NK-92 (cell line): Measurements from ENCODE around the gene POU2AF2.
"Not testable (repeated sequence)": the region's sequence is repeated elsewhere in the genome, so short reads cannot be mapped to it uniquely, and the experiment has no call there.

Source experiments
- DNase-seq: peaks from one replicate; lab custom pipeline; 2025; ENCODE audit not compliant: unreplicated experiment; lab: John Stamatoyannopoulos, UW

Gene POU2AF2, protein sequence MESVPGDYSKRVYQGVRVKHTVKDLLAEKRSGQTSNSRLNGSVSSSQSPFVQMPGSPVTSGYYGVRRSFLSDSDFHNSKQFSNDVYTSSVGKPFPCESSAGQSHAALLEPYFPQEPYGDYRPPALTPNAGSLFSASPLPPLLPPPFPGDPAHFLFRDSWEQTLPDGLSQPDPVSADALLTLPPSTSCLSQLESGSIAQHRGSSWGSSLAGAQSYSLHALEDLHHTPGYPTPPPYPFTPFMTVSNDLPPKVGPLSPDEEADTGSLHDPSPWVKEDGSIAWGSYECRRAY

DNA sequence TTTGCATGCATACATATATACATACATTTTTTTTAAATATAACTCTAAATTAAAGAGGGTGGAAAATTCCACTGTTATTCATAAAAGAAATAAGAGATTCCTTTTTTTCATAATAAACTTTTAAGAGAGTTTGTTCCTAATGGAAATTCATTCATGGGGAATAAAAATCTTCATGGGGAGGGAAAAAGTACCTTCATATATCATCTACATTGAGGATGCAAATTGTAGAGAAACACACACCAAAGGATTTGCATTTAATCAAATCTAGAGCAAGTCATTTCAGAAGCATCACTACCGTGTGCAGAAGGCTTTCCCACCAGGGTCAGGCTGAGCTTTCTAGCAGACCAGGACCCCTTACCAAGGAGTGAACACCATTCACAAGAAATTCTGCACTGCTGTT, at the start of gene POU2AF2:
POU2AF2 (plus strand) TSS at position 301 of the 400 bp plus-strand sequence. CDS start 129 bp downstream, outside the sequence.
- no peak for DNase-seq

DNA sequence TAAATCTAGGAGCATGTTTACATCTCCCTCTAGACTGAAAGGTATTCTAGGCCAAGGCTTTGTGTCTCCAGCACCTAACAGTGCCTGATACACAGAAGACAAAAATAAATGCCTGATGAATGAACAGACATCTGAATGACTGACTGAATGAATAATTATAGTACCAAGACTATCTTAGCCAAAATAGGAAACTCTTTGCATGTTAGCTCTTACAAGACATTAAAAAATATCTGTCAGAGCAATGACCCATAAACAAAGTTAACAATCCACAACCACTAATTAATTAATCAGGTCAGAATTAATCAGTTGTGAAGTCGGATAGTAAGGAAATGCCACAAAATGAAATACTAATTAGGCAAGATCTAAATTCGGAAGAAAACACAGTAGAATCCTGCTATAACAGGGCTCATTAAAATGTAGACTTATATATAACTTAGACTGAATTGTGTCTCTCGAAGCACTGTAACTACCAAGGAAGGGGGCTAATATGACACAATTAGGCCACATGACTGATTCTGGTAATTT, 45.5 kb upstream of the POU2AF2 start:
- DNase-seq: no peak

DNA sequence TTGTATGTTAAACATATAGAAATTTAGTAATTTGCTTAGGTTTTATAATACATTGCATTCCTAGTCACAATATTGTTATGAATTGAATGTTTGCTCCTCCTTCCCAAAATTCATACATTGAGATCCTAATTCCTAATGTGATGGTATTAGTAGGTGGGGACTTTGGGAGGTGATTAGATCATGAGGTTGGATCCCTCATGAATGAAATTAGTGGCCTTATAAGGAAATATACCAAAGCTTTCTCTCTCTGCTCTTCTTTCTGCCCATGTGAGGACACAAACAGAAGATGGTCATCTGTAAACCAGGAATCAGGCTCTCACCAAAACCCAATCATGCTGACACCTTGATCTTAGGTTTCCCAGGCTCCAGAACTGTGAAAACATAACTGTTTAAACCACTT, 41.3 kb upstream of the POU2AF2 start:
- DNase-seq: no peak

DNA sequence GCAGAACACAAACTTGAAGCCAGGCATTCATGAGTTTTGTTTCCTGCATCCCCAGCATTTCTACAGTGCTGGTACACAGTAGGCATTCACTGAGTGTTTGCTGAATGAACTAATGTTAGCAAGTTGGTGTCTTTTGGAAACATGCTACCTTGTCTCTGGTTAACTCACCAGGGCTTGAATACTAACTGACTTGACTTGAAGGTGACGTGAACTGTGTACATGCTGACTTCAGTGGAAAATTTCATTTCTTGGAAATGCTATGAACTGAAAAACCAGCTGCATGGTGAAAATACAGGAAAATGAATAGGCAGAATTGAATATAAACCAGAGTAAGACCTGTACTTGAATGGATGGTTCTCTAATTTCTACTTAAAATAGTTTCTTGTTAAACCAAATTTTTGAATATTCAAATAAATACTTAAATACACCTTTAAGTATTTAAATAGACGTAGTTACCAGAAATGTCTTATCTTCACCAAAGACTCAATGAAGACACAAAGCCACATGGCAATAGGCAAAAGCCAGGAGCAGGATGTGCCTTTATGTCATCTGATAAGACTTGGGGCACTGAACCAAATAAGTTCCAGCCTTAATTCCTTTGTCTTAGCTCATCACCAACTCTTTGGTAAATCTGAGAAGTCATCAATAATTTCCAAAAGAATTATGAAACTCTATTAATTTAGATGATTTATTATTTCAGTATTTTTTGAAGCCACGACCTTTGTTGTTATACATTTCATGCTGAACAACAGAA, 39.7 kb upstream of the POU2AF2 start:
- DNase-seq: no peak

DNA sequence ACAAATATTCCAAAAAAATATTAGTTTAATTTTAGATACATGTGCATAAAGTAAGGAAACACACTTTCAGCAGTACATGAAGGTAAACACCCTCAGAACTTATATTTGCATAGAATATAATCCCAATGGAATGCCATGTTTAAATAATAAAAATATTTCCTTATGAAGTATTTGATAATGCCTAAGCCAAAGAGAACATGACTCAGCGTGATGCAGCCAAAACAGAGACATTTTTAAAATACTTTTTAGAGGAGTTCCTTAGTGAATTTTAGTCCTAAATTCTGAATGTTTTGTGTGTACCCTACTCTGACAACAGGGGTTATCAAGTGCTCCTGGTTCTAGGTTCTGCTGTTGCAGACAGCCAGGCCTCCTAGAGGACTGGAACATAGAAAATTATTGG, 39.1 kb upstream of the POU2AF2 start:
- DNase-seq: no peak

DNA sequence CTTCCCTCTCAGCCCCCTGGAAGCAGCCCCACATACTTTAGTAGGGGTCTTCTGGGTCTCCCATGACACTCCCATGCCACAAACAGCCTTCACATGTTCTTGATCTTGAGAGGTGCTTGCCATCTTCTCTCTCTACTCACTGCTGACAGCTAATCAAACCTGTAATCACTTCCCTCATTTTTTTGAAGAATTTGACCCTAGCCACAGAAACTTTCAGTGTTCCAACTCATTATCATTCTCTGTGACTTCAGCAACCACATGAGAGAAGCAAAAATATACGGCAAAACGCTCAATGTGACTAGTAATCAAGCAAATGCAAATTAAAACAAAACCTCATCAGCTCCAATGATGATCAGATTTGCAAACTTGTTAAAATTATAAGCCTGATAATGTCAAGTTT, 38.3 kb upstream of the POU2AF2 start:
- no peak for DNase-seq

DNA sequence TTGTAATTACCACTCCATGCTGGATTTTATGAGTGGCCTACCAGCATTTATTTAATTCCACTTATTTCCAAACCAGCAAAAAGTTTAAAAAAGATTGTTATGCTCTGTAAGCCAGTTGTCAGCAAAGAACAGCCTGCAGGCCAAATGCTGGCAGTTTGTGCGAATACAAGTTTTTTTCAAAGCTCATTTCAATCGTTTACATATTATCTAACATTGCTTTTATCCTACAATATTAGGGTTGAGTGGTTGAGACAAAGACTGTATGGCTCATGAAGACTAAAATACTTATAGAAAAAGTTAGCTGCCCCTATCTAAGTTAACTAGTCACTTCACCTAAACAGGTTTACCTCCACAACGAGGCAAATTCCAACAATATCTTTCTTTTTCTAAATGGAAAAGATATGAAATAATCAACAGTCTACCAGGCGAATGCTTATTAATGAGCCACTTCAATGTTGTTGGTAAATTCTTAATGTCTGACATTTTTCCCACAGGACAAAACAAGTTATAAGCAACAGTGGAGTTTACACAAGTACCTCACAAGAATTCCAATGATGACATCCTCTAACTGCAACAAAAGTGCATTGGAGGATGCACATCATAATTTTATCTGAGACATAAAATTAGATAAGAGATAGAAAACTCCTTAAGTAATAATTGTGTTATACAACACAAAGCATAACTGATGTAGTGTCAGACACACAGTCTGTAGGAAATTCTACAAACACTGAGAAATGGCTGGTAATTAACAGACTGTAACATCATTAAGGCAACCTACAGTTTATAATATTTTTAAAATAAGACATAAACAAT, 35.8 kb upstream of the POU2AF2 start:
- no peak for DNase-seq

DNA sequence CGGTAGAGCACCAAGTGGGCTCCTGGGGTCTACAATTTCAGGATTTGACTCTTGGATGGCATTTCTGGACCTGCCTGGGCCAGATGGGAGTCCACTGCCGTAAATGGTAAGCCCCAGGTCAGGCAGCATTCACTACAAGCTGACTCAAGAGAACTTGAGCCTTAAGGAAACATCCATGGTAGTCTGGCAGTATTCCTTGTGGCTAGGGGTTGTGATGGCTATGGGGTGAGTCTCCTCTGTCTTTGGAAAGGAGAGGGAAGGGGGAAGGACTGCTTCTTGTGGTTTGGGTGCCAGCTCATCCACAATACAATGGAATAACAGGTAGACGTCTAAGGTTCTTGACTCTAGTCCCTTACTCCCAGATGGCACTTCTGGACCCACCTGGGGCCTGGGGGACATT, 32.3 kb upstream of the POU2AF2 start:
- DNase-seq: no peak

DNA sequence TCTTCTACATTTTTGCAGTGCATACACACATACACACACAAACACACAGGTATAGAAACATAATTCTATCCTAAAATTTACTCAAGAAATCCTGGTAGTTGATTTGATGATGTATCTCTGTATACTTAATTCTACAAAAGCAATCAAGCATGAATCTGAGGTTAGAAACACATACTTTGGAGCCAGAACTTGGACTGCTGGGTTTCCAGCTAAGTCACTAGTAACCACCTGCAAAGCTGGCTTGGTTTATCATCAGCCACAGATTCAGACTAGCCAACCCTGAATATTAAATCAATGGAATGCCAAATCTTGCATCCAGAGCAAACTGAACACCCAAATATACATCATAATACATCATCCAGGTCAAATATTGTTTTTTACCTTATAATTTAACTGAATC, 24.8 kb upstream of the POU2AF2 start:
- no peak for DNase-seq

DNA sequence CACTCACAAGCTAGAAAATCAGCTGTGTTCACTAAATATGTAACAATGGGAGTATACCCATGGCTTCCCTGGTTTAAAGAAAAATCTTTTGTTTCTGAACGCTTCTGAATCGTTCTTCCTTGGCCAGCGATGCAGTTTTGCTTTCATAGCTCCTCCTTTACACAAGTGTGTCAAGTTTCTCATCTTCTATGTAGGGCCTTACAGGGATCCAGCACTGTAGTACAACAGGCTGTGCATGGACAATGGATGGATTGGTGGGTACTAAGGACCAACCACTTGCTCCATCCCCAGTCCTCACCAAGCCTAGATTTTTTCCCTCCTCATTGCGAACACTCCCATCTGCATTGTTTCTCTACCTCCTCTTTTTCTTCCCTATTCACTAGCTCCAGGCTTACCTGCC, 24.3 kb upstream of the POU2AF2 start:
- no peak for DNase-seq

DNA sequence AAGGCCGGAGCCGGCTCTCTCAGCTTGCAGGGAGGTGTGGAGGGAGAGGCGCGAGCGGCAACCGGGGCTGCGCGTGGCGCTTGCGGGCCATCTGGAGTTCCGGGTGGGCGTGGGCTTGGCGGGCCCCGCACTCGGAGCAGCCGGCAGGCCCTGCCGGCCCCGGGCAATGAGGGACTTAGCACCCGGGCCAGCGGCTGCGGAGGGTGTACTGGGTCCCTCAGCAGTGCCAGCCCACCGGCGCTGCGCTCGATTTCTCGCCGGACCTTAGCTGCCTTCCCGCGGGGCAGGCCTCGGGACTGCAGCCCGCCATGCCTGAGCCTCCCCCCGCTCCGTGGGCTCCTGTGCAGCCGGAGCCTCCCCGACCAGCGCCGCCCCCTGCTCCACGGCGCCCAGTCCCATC, 23.6 kb upstream of the POU2AF2 start:
- DNase-seq: not testable (repeated sequence)

DNA sequence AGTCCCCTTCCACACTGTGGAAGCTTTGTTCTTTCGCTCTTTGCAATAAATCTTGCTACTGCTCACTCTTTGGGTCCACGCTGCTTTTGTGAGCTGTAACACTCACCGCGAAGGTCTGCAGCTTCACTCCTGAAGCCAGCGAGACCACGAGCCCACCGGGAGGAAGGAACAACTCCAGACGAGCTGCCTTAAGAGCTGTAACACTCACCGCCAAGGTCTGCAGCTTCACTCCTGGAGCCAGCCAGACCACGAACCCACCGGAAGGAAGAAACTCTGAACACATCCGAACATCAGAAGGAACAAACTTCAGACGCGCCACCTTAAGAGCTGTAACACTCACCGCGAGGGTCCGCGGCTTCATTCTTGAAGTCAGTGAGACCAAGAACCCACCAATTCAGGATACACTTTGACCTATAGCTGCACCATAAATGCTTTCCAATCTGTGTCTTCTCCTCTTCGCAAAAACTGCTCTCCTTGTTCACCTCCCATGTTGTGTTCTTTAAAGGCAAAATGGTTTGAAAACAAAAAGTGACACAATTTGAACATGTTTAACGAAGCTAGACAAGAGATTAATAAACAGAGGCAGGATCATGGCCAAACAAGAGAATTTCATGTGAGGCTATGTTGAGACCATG, 22.6 kb upstream of the POU2AF2 start:
- DNase-seq: not testable (repeated sequence)

DNA sequence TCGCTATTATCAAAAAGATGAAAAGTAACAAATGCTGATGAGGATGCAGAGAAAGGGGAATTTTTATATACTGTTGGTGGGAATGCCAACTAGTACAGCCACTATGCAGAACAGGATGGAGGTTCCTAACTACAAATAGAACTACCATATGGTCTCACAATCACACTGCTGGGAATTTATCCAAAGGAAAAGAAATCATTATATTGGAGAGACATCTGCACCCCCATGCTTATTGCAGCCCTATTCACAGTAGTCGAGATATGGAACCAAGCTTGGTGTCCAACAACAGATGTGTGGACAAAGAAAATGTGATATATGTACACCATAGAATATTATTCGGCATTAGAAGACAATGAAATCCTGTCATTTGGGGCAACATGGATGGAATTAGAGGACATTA, 19.6 kb upstream of the POU2AF2 start:
- no peak for DNase-seq

DNA sequence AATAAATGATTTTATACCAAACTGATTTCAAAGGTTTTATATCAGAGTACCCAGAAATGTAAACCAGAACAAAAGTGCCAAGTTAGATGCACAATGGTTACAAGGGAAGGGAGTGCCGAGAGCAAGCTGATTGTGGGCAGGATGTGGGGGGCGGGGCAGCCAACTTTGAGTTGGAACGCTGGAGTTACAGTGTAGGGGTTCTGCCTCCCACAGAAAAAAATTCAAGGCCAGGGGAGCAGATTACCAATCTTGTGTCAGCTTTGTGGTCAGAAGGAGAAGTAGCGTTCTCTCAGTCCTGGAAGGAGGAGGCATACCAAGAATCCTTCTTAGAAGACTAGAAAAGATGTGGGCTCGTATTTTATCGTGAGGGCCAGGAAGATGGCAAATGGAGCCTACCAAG, 15.9 kb upstream of the POU2AF2 start:
- DNase-seq: no peak

DNA sequence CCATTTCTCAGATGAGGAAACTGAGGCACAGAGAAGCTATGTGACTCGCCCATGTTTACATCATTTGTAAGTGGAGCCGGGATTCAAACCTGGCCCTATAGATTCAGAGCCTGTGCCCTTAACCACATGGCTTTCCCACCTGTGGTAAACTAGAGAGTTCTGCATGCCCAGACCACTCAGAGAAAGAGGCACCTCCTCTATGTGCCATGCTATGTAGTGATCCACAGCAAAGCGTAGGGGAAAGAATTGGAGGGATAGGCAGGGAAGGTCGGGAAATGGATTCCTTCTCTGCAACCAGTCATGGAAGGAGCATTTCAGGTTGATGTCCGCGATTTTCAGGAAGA, 15.4 kb upstream of the POU2AF2 start:
- DNase-seq: no peak

DNA sequence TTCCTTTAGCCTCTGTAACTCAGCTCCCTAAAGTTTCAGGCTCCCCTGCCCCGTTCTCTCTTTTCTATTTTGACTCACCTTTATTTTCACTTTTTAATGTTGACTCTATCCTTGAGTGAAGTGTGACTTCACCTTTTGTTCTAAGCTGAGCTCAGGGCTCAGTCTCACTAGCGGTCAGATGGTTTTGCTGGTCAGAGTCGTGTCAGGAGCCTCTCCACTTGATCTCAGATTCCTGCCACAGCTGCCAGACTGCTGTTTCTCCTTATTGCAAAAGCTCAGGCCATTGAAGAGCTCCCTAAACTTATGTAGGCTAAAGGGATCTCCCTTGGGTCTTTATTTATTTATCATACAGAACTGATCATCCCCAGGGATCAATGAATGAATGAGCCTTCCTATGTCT, 13.7 kb upstream of the POU2AF2 start:
- no peak for DNase-seq

DNA sequence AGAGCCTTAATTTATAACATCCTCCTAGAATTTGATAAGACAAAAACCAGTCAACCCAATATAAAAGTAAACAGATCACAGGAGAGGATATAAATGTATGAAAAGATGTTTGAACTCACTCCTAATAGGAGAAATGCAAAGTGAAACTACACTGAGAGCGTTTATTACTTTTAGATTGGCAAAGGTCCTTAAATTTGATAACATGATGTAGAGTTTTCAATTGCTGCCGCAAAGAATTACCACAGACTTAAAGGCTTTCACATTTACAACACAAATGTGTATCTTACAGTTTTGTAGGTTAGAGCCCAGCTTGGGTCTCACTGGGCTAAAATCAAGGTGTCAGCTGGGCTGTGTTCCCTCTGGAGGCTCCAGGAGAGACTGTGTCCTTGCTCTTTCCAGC, 9.1 kb upstream of the POU2AF2 start:
- DNase-seq: no peak

DNA sequence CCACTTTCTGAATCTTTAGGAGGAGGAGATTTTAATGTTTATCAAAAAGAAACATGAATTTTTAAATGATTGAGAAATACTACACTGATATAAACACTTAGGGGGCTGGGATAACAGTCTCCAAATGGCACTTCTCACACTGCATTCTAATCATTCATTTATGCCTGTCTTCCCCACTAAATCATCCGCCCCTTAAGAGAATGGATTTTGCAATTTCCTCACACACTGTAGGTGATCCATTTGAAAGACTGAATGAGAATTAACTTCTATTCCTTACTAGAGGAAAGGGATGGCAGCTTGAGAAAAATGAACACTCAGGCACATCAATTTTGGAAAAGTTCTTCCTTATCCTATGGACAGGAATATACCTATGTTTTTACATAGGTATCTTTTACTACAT, 7.6 kb upstream of the POU2AF2 start:
- DNase-seq: no peak

DNA sequence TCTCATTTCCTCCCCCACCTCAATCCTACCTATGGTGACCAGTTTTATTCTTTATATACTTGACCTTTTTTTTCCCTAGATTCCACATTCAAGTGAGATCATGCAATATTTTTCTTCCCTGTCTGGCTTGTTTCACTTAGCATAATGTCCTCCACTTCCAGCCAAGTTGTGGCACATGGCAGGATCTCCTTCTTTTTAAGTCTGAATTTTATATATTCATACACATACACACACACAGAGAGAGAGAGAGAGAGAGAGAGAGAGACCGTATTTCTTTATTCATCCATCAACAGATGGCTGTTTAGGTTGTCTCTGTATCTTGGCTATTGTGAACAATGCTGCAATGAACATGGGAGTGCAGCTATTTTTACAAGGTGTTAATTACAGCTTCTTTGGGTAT, 1.4 kb downstream of the POU2AF2 start:
- no peak for DNase-seq

DNA sequence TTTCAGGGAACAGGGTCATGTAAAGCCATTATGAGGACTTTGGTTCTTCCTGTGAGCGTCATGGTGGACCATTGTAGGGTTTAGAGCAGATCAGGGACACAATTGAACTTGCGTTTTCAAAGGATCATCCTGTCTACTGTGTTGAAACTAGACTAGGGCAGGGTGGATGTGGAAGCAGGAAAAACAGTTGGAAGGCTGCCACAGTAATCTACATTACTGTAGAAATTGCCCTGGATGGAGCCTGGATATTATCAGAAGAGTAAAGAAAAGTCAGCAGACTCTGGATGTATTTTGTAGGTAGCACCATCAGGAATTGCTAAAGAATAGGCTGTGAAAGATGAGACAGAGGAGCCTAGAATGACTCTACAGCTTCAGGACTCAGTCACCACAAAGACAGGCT, 5.4 kb downstream of the POU2AF2 start:
- DNase-seq: no peak

DNA sequence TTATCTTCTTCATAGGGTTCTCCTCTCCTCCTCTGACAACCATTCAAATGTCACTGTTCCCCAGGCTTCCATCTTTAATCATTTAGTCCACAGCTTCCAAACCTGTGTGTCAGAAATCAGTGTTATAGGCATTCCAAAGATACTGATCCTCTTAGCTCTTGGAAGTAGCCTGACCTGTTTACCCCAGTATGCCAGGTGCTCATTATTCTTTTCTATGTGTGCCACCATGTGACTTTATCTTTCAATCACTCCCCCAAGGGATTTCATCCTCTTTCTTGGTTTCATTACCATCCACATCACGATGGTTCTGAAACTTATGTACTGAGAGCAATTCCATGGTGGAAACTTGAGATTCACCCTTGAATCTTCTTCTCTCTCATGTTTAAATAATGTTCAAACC, 7.6 kb downstream of the POU2AF2 start:
- DNase-seq: no peak
